Inferior parietal cortex (tissue), 1 donor: Measurements from ENCODE around the gene TSPAN7.

ENCODE experiments used
- DNase-seq: peaks from one replicate; pipeline ENCODE4 v3.0.0-alpha.2; 2016; ENCODE audit errors: extremely low spot score

The TSPAN7 gene, protein sequence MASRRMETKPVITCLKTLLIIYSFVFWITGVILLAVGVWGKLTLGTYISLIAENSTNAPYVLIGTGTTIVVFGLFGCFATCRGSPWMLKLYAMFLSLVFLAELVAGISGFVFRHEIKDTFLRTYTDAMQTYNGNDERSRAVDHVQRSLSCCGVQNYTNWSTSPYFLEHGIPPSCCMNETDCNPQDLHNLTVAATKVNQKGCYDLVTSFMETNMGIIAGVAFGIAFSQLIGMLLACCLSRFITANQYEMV

DNA sequence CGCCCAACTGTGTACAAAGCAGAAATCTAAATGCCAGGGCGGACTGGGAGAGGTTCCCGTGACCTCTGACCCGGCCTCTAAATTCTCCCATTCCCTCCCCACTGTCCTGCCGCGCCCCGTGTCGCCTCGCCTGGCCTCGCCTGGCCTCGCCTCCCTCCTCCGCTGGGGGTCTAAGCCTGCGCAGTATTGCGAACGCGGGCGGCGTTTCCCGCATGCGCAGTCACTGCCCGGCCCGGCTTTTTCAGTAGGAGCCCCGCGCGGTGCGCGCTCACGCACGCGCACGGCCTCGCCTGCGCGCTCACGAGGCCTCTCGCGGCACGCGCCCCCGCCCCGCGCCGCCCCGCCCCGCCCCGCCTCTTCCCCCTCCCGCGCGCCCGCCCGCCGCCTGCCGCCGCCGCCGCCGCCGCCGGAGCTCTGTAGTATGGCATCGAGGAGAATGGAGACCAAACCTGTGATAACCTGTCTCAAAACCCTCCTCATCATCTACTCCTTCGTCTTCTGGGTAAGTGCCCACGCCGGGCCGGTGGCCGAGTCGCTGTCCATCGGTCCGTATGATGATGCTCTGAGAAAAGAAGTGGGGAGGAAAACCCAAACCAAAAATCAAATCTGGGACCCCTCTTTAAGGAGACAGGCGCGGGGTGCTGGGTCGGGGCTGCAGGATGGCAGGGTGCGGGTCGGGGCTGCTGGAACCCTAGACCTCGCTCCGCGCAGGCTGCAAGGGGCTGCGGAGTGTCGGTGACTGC lies at the start of gene TSPAN7:
Gene TSPAN7 (plus strand): TSS at position 417 of the 743 bp plus-strand sequence. CDS start 5 bp downstream, at position 422.
- DNase-seq: peak; percentile 67

DNA sequence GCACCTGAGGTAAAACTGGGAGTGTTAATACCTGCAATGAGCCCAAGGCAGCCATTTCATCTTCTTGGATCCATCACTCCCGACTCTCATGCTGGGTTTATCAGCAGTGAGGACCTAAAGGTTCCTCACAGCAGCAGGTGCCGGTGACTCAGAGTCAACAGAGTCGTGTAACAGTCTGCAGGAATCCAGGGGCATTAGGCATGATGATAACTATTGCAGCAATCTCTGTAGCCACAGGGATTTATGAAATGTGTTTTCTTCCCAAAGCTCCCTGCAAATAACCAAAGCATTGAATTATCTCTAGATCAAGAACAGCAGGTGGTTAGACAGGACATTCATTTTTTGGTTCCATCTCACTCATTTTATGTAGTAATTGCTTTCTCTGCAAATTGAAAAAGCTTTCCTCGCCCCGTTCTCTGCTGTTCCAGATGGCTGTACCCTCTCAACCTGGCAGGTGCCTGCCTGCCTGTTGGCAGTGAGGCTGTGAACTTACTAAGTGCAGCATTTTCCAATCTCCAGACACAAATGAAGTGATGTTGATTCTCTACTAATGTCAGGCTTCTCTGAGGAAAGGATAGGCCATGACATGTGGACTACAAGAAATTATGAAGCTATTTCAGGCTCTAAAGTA lies 48.1 kb upstream of the TSPAN7 start:
- no peak for DNase-seq

DNA sequence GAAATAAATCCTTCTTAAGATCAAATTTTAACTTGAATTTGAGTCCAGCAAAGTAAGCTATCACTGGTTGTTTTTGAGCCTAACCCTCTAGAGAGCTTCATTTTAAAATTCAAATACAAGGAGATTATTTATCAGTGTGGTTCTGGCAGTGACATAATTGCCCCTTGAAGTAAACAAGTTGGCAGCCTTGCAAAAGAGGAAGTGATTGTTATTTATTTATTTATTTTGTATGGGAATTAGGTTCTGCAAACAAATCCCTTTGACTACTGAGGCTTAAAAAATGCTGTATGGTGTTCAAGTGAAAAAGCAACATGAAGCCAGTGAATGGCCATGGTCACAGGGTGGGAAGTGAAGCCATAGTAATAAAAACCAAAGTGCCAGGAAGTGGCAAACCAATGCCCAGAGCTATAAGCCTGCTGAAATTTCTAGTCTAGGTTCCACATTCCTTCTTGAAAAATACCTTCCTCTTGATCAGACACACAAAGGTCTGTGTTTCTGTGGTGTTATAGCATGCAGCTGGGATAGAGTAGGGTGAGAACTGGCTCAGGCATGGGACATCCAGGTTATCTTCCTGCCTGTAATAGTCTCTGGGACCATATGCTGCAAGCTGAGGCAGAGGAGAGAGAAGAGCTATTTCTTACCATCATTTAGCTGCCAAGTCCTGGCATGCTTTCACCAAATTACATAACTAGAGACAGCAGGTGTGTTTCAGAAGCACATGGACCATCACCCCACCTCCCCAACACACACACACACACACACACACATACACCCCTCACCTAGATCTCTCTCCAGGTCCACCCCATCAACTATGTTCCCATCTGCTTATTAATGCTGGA lies 47.1 kb upstream of the TSPAN7 start:
- DNase-seq: no peak

DNA sequence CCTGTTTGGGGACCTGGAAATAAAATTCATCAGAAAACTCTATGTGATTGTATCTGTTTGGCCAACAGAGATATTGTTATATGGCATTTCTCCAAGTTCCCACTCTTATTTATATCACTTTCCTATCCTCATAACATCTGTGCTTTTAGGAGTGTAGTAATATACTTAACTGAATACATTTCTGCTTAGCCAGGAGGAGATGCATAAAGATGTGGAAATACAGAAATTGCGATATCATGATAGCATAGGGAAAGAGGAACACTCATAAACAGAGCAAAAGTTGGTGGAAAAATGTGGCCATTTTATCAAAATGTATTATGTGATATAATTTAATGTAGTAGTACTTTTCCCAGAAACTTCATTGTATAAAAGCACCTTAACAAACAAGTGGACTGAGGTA lies 46.1 kb upstream of the TSPAN7 start:
- no peak for DNase-seq

DNA sequence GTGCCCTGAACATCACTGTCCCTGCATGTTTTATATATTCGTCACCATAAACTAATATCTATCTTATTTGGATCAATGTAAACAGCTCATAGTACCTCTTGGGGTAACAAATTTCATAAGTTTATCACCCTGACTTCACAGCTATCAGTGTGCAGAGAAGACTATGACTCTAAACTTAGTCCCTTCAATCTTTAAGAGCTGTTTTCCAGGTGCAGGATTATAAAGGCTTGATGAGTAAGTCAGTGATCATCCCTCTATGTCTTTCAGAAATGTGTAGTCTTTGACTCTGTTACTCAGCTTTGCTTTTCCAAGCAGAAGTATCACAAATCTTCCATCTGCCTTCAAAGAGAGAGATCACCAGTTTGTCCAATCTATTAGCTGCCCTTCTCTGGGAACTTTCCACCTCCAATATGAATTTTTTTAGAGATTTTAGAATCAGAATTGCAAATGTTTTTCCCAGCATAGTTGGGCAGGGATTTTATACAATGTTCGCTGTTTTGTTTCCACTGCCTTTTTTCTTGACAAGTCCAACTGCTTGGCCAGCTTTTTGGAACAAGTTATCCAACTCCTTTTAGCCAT lies 45.1 kb upstream of the TSPAN7 start:
- DNase-seq: no peak

DNA sequence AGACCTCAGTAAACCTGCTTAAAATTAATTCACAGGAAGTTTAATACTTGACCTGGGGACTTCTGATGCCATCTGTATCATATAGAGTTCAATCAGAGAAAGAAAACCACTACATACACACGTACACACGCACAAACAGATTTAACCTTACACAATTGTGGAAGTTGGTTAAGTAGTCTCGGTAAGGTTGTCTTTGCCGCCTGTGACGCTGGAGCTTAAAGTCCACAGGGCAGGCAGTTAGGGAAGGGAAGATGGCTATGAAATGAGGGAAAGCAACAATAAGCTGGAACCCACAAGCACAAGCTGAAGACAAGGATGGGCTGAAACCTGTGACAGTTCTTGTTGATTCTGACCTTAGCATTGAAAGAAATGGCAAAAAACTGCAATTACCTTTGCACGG lies 41.7 kb upstream of the TSPAN7 start:
- DNase-seq: no peak

DNA sequence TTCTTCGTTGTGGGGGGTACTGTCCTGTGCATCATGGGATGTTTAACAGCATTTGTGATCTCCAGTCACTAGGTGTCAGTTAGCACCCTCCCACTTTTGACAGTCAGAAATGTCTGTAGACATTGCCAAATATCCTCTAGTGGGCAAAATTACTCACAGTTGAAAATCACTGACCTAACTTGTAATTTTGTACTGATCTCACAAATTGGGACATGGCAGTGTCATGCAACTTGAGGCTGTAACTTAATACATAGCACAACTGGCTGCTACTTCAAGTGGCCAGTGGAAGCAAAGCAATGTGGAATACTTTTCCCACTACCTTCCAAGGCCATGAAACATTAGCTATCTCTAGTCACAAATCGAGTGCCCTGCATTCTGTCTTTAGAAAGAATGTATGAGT lies 23.2 kb upstream of the TSPAN7 start:
- no peak for DNase-seq

DNA sequence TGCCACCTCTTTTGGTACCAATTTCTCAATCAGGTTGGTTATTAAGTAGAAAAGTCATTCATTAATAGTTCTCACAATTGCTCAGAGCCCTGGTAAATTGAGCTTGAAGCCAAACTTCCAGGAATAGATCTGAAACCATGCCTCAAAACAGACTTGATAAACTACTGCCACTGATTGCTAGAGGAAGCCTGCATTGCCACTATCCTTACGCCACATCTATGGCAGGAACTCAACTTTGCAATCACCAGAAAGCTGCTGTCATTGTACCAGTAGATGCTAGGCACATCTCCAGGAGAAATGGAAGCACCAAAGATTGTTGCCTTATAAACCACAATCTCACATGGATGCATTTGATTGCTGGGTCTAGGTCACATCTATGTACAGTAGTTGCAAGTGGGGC lies 21.6 kb upstream of the TSPAN7 start:
- no peak for DNase-seq

DNA sequence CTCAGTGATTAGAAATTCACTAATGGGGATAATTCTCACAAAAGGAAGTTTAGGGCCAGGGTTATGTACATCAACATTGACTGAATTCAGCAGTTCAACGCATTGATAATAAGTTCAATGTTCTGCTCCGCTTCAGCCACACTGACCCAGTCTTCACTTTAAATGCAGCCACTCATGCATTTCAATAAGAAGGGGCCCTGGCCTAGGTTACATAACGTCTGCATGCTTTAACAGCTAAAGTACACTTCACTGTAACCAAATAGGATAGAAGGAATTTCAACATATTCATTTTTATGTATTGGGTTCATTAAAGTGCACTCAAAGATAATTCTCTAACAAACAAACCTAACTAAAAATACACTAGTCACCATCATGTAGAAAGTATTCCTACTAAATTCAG lies 12.8 kb upstream of the TSPAN7 start:
- DNase-seq: no peak

DNA sequence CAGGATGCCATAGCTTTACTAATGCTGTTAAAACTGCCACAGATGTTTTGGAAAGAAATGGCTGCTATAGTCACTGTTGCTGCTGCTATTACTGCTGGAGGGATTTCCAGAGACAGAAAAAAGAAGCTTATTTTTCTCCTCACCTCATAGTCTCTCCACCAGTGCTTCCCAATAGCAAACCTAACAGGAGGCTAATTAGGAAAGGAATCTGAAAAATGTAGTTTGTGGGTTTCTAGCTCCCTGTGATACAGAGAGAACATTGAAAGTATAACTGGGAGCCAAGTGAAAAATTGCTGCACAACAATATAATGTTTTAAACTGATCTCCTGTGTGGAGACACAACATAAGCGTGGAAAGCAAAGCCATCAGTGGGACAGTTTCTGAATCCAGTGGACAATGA lies 8.6 kb upstream of the TSPAN7 start:
- DNase-seq: no peak

DNA sequence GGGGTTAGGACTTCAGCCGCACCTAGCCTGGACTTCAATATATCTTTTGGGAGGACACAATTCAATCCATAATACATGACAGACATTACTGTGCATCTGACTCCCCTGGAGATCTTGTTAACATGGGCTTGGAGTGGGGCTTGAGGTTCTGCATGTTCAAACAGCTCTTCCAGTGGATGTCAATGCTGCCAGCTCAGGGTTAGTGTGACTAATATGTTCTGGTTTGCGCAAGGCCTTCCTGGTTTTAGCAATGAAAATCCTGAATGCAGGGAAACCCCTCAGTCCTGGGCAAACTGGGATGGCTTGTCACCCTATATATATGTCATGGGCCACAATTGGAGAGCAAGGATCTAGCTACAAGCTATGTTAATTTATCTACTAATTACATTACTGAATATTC lies 2.7 kb upstream of the TSPAN7 start:
- no peak for DNase-seq

DNA sequence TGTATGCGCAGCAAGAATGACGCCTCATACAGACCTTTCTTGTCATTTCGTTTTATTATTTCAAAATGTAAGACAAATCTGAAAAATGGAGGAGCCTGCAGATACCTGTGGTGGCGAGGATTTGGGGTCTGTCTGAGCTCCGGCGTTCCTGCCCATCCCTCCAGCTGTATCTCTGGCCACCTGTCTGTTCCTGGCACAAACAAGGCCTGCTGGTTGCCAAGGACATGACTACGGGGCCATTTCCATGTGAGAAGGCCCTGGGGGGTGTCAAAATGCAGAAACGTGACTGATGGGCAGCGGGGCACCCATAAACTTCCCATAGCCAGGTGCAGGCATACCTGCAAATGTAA lies 591 bp upstream of the TSPAN7 start:
- DNase-seq: no peak

DNA sequence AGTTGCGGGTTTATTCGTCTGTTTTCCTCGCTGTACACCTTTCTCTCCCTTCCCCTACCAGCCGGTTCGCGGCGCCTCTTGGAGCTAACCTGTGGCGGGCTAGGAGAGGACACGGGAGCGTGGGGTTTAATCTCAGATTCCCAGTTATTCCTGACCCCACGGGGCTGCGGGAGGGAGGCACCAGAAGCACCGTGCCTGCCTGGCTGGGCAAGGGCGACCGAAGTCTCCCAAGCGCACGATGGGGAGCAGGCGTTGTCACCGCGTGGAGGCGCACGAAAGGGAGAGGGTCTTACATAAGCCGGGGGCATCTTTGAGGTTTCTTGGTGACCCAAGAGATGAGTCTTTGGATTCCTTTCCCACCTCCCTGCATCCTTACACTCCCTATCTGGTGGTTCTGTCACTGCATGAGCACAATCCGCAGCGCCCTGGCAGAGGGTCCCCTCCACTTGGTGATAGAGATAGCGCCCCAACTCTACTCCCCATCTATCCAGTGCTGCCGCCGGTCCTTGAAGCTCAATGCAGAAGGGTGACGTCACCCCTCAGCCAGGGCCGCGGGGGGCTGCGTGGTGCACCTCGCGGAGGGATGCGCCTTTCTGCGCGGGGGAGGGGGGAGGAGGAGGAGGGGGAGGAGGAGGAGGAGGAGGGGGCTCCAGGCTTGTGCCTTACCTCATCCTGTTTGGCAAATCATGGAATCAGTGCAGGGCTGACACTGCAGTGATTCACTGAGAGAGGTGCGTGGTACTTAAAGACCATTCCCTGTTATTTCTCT lies 793 bp downstream of the TSPAN7 start:
- DNase-seq: peak; percentile 28

DNA sequence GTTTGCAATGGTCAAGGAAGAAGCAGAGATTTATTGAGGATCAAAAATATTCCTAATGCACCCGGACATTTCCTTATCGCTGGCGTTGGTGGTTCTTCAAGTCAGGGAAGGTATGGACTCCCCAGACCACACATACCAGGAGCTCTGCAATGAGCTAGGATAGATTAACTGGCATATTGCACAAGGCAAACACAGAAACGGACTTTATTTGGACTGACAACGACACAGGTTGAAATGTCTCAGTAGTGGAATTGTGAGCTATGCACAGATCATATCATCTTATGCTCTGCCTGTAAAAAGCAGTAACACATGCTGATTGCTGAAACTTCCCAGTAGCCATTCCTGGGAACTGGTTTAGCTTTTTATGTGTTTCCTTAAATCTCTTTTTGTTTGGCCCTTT lies 1.7 kb downstream of the TSPAN7 start:
- DNase-seq: peak; percentile 7

DNA sequence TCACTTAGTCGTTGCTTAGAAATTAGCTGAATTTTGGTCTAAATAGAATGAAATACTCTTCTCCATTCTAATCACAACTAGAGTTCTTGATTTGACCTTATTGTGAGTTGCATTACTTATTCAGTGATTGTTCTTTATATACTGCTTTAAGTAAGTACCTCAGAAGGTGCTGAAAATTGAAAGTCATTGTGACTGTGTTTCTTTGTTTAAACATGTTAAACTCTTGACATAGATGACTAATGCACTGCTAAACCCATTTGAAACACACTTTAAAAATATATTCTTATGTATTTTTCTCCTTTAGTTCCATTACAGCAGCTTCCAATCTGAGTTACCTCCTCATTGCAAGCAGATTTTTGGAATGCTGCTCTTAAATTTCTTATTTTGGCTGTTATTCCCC lies 9.1 kb downstream of the TSPAN7 start:
- no peak for DNase-seq

DNA sequence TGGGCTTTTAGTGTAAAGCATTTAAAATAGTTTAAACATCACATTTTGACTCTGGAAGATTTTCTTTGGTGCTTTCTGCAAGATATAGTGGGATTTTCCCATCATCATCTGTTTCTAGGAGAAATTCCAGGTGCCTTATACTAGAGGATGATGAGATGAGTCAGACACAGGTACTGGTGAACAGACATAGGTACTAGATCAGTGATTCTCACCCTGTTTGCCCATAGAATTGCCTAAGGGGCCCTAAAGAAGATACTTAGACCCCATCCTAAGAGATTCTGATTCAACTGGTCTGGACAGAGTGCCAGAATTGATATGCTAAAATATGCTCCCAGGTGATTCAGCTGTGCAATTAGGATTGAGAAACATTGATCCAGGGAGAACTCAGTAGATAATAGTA lies 9.7 kb downstream of the TSPAN7 start:
- DNase-seq: no peak

DNA sequence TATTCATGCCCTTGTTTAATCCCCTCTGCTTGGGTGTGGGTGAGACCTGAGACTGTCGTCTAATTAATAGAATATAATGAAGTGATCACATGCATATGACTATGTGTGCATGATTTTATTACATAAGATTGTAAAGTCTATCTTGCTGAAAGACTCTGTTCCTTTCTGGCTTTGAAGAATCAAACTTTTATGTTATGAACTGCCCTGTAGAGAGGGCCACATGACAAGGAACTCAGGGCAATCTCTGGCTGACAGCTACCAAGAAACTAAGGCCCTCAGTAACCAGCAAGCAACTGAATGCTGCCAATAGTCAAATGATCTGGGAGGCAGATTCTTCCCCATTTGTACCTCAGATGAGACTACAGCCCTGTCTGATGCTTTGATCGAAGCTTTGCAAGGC lies 13.5 kb downstream of the TSPAN7 start:
- no peak for DNase-seq

DNA sequence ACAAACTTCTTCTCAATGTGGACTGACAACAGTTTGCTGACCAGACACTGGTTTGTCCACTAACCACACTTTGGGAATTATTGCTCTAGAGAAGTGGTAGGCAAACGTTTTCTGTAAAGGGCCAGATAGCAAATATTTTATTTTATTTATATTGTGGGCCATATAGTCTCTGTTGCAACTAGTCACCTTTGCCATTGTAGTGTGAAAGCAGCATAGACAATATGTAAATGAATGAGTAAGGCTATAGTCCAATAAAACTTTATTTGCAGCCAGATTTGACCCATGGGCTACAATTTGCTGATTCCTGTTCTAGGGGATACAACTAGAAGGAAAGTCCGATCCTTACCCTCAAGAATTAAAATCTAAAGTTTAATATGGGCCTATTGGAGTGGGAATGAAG lies 14.5 kb downstream of the TSPAN7 start:
- DNase-seq: no peak

DNA sequence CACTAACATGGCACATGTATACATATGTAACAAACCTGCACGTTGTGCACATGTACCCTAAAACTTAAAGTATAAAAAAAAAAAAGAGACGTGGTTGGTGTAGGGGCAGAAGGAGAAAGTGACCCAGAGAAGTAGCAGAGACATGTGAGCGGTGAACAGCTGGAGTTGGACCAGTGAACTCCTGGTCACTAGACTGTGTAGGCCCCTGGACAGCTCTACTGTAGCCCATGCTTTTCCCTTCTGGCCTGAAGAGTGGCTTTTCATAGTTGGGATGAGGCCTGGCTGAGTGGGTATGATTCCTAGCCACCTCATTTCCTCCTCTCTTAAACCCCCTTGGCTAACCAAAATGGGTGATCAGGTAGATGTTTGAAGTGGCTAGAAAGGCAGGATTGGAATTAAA lies 16.4 kb downstream of the TSPAN7 start:
- no peak for DNase-seq

DNA sequence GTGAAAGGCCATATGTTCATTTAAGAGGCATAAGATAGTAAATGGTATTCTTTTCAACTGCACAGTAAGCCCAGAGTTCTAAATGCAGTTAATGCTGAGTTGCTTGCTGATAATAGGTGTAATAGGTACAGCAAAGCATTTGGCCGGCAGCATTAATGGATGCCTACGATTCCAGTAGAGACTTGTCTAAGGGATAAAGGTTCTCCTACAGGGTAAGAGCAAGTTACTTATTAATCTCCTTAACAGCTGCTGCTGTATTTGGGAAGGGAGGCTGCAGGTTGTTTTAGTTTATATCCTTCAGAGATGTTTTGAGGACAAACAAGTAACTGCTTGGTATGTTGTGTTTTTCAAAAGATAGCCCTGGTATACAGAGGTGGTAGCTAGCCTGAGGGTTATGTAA lies 16.8 kb downstream of the TSPAN7 start:
- no peak for DNase-seq

DNA sequence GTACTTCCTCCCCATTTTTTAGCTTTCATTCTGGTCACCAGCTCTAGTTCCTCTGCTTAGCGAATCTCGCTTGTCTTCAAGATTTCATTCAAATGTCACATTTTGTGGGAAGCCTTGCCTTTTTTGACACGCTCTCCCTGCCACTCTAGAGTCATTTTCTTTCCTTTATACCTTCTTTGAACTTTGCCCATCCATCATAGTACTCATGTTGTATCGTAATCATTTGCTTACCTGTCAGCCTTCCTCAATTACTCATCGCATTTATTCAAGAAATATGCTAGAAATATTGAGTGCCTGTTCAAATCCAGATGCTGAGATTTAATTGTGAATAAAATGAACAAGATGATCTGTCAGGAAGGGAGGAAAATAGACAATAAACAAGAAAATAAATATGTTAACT lies 21.8 kb downstream of the TSPAN7 start:
- no peak for DNase-seq
